Skin of body (tissue), 2 donors: ENCODE data around the gene CENPC. TPM values are rescaled to one million over a fixed set of nuclear protein-coding genes. Genes with fewer than 3 reads are reported as not detected.
"Not testable (repeated sequence)": the region's sequence is repeated elsewhere in the genome, so short reads cannot be mapped to it uniquely, and the experiment has no call there.

Experiments used
- DNase-seq: peaks from one replicate; lab custom pipeline; 2025; lab: John Stamatoyannopoulos, UW
- total RNA-seq: library from RNA; depleted of rRNA; stranded (reverse); fragments of >200 nt; gene quantifications from one replicate; pipeline ENCODE4 v1.2.3, GENCODE V29; 2014

CENPC gene
- 39.0 TPM for total RNA-seq

DNA sequence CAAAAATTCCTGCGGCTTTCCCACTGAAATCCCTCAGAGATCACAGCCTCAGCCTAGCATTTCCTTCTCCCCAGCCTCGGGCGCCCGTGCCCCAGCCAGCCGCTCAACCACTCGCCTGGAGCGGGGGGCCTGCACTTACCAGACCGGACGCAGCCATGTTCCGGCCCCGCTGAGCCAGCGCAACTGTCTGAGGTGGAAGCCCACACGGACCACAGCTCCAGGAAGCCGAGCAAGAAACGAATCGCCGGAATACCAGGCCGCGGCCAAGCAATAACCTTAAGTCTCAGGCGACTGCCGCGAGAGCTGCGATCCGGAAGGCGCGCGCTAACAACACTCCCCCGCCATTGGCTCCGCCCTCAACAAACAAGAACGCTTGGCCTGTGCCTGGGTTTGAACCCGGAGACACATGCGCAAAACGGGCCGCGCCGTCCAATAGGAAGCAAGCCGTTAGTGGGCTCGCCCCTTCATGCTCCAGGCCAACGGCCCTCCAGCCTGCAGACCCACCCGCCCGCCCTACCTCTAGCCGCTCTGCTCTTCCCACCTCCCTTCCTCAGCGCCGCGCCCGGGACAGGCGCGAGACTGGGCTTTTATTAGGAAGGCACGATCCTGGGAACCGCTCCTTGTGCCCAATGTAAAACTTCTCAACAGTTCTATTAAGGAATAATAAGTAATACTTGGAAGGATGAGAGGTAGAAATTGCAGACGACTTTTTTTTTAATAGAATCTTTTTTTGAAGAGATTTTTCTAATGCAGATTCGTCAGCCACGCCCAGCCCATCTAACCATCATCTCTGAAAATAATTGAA, at the start of gene CENPC:
TSS of gene CENPC (minus strand) at position 305 of the 805 bp plus-strand sequence. CDS start at position 157, 148 bp downstream.
- peak; percentile 96 for DNase-seq

DNA sequence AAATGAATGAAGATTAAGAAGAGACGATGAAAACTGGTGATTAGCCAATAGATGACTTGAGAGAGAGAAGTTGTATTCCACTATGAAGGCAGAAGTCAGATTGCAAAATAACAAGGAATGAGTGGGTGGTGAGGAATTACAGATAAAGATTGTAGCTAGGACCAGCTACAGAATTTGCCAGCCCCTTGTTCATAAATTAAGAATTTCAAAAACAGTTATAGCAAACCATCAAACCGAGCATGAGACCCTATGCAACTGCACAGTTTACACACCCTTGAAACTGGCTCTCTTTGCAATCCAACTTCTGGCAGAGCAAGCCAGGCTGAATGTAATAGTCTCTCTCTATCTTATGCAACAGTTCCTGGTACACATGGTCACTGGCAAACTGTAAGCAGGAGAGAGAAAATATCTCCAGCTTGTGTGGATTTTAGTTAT, 48.5 kb upstream of the CENPC start:
- DNase-seq = no peak

DNA sequence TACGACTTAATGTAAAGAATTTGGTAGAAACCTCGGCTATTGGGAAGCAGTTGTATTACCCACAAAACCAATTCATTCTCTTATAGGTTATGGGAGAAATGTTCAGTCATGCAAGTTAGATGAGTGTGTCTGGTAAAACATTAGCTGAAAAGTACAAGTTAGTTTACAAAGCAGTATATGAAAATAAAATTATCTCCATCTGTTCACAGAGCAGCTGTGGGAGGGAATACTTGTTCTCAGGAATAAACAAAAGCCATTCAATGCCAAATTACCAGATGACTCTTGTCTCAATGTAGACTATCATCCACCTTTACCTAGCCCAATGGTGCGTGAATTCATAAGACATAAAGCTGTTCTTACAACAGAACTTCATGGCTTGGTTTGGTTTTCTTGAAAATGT, 41.9 kb upstream of the CENPC start:
- DNase-seq = no peak

GRCh38 chr4:67584496-67584895, 39.2 kb upstream of the CENPC start:
- DNase-seq = no peak

DNA sequence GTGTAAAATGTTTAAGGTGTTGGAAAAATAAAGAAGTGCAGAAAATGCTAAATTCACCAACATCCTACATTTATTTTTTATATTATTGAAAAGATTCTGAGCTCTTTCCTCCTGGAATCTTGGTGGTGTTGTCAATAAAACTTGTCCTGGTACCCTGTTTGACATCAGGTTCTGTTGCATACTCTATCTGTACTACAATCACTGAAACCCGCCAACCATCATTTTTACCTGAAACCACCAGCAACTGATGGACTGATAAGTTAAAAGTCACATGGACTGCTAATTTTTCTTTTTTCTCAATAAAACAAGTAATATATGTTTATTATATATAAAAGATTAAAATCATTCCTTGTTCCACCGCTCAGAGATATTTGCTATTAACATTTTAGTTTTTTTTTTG, 36.6 kb upstream of the CENPC start:
- DNase-seq = no peak

- DNase-seq = no peak
Measured at GRCh38 chr4:67581208-67581857, 36.0 kb upstream of the CENPC start.

- no peak for DNase-seq
Measured at GRCh38 chr4:67580577-67580976, 35.3 kb upstream of the CENPC start.

DNA sequence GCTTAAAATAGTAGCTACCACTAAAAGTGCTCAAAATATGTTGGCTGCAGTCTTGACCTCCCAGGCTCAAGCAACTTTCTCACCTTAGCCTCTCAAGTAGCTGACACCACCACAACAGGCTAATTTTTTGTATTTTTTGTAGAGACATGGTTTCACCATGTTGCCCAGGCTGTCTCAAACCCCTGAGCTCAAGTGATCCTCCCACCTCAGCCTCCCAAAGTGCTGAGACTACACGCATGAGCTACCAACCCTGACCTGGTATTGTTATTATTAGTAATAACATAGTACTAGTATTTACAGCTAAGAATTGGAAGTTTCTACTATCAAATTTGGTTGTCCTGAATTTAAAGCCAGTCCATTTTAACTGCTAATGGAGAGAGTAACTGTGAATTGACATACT, 31.2 kb upstream of the CENPC start:
- no peak for DNase-seq

GRCh38 chr4:67576059-67576466, 30.8 kb upstream of the CENPC start:
- no peak for DNase-seq

DNA sequence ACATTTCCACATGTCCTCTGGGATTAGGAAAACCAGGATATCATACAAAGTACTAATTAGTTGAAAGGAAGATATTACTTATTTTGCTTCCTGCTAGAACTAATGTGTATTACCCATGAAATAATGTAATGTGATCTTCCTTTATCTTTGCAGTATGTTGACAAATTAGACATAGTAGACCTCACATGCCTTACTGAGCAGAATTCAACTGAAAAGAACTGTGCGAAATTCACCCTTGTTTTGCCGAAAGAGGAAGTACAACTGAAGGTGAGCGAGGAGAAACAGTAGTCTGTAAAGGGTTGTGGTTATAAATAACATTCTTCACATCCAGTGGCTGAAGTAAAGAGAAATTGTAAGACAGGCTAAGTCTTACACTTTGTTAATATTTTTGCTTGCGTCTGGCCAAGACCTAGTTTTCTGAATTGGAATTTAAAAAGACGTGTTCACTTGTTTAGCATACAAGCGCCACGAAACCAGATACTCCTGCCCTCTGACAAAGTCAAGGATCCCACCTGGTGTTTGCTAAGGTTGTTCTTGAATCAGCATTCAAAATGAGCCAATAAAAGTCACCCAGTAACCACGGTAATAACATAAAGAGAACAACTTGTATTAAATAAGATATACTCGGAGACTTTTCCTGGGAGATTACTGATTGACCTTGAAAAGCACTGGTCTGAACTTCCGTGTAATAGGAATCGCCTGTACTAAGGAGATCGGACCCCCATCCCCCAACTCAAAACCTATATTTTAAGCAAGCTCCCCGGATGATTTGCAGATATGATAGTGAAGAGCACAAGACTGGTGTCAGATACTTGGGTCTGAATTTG, 30.1 kb upstream of the CENPC start:
- DNase-seq = no peak

GRCh38 chr4:67573193-67573592, 27.9 kb upstream of the CENPC start:
- no peak for DNase-seq

DNA sequence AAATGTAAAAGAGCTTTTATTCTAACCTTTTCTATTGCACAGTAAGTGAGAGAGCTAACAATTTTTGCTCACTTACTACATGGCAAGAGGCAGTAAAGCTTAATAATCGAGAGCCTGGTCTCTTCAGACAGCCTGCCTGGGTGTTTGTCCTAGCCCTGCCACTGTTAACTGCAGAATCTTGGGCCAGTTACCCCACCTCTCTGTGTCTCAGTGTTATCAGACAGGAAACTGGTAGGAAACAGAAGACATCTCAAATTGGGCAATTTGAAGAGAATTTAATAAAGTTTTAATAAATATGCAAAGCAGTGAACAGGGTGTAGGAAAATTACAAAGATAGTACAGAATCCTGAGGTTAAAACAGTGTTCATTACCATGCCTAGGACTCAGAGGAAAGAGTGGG, 26.7 kb upstream of the CENPC start:
- no peak for DNase-seq

GRCh38 chr4:67570537-67570936, 25.2 kb upstream of the CENPC start:
- DNase-seq = no peak

GRCh38 chr4:67568820-67569219, 23.5 kb upstream of the CENPC start:
- no peak for DNase-seq

- no peak for DNase-seq
Measured at GRCh38 chr4:67566335-67566734, 21.0 kb upstream of the CENPC start.

- DNase-seq = no peak
Measured at GRCh38 chr4:67565284-67565683, 20.0 kb upstream of the CENPC start.

GRCh38 chr4:67558493-67558892, 13.2 kb upstream of the CENPC start, which contains the start of gene STAP1:
Gene STAP1, plus strand, starts transcription at chr4:67558727. Its CDS starts 83 bp downstream, at chr4:67558810.
- no peak for DNase-seq

DNA sequence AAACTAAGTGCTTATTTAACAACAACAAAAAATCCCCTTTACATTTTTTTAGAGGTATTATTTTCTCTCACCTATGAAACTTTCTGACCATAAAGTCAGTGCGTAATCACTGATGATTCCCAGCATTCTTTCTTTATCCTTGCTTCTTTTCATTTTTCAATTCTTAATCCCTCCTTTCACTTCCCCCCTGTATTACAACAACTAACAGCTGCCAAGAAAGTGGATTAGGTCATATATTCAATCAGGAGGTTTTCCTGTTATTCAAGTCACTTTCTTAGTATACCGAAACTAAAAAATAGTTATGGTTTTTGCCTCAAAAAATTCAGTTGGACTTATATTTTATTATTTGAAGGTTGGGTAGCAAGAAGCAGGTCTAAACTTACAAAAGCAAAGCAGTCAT, 11.1 kb upstream of the CENPC start:
- DNase-seq = no peak

DNA sequence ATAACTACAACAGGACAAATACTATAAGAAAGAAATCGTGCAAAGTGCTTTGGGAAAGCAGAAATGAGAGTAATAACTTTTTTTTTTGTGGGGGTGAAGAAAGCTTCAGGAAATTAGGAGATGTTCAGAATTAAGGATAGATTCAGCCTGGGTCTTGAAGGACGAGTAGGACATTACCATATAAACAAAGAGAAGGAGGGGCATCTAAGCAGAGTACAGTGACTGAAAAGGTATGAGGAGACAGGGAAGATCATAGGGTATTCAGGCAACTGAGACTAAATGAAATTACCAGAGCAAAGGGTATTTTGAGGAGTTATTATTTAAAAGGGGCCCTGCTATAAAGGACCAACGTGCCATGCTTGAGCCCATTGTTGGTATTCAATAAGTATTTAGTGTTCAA, 10.1 kb upstream of the CENPC start:
- no peak for DNase-seq

- no peak for DNase-seq
Measured at GRCh38 chr4:67554096-67554495, 8.8 kb upstream of the CENPC start.

DNA sequence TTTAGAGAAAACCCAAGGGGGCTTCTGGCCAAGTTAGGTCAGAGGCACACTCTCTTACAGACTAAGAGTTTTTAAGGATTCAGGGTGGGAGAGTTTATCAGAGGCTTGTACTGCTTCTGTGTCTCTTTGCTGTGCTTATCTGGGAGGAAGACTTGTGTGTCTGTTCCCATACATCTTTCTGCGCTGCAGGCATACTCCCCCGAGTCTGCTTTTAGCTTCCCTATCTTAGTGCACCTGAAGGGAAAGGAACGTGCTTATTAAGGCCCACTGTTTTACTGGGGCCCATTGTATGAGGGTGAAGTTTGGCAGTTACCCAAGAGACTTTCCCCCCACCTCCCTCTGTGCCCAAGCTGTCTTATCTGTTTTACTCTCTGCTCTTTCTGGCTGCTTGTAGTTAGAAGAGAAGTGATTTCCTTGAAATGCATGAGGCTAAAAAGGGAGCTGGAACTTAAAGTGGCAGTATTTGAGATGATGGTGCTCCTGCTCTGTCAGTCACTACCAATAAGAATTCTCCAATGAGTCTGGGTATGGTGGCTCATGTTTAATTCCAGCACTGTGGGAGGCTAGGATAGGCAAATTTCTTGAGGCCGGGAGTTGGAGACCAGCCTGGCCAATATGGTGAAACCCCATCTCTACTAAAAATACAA, 7.0 kb upstream of the CENPC start:
- DNase-seq = not testable (repeated sequence)
